GM08714 (cell line): ENCODE data around the gene CRAT.

Experiments used
- H3K4me3 ChIP-seq: fragments of 200-500 bp; sonication (Bioruptor generic); 2 replicates; pipeline ENCODE4 v1.5.1; 2014; ENCODE audit warnings: mild to moderate bottlenecking, low read length, inconsistent platforms
- ZNF274 ChIP-seq: IDR thresholded peaks from 2 replicates; pipeline ENCODE4 v1.6.1; 2012; ENCODE audit warnings: mild to moderate bottlenecking, low read depth, low read length

The CRAT gene

GRCh38 chr9:129075996-129076639, 34.5 kb downstream of the CRAT start:
- TF ChIP-seq ZNF274, result no peak
- H3K4me3 ChIP-seq, result no peak overlapping the region

- no peak overlapping the region for H3K4me3 ChIP-seq
- TF ChIP-seq ZNF274, result no peak
Measured at GRCh38 chr9:129074106-129074505, 36.5 kb downstream of the CRAT start.

- no peak overlapping the region for H3K4me3 ChIP-seq
- TF ChIP-seq ZNF274, result no peak
Measured at GRCh38 chr9:129073404-129073803, 37.2 kb downstream of the CRAT start.

GRCh38 chr9:129072171-129072570, 38.4 kb downstream of the CRAT start:
- no peak for TF ChIP-seq ZNF274
- H3K4me3 ChIP-seq, result no peak overlapping the region

- H3K4me3 ChIP-seq, result no peak overlapping the region
- TF ChIP-seq ZNF274, result no peak
Measured at GRCh38 chr9:129071526-129072126, 39.0 kb downstream of the CRAT start.

GRCh38 chr9:129070696-129071525, 39.7 kb downstream of the CRAT start:
- no peak overlapping the region for H3K4me3 ChIP-seq
- TF ChIP-seq ZNF274, result no peak

GRCh38 chr9:129069862-129070641, 40.5 kb downstream of the CRAT start:
- no peak for TF ChIP-seq ZNF274
- no peak overlapping the region for H3K4me3 ChIP-seq

GRCh38 chr9:129068990-129069861, 41.4 kb downstream of the CRAT start:
- no peak for TF ChIP-seq ZNF274
- no peak overlapping the region; the same call in 1 of the 2 replicates for H3K4me3 ChIP-seq

- H3K4me3 ChIP-seq, result no peak overlapping the region
Measured at GRCh38 chr9:129068110-129068509, 42.5 kb downstream of the CRAT start.

GRCh38 chr9:129064499-129064908, 46.1 kb downstream of the CRAT start:
- no peak for TF ChIP-seq ZNF274
- H3K4me3 ChIP-seq, result no peak overlapping the region

More at GRCh38 chr9:129068110-129068509, 42.5 kb downstream of the CRAT start:
- no peak for TF ChIP-seq ZNF274

GRCh38 chr9:129063061-129063460, 47.5 kb downstream of the CRAT start:
- no peak overlapping the region for H3K4me3 ChIP-seq
- no peak for TF ChIP-seq ZNF274

- no peak for TF ChIP-seq ZNF274
Measured at GRCh38 chr9:129060991-129061390, 49.6 kb downstream of the CRAT start.

More at GRCh38 chr9:129060991-129061390, 49.6 kb downstream of the CRAT start:
- no peak overlapping the region for H3K4me3 ChIP-seq
